OCI-LY7 (cell line): ENCODE data around the gene SLC4A1. TPM values are rescaled to one million over a fixed set of nuclear protein-coding genes. Genes with fewer than 3 reads are reported as not detected.

ENCODE experiments used
- BruUV-seq: library from RNA; stranded (reverse); fragments of 400-500 nt; replicated peaks from 2 replicates; lab custom pipeline; 2021; lab: Mats Ljungman, UMichigan
- CTCF ChIA-PET: fragments of 300-600 bp; sonication (Branson Sonifier 250); formaldehyde crosslinking; loops from one replicate; lab custom pipeline; 2022; ENCODE audit warnings: antibody characterized with exemption; ENCODE audit not compliant: unreplicated experiment; lab: Charles Lee
- POLR2A ChIA-PET: fragments of 300-600 bp; sonication (Branson Sonifier 250); formaldehyde crosslinking; loops from one replicate; lab custom pipeline; 2022; ENCODE audit warnings: antibody characterized with exemption; lab: Charles Lee
- DNase-seq: peaks from one replicate; pipeline ENCODE4 v3.0.0-alpha.2; 2015; ENCODE audit warnings: low spot score
- H2AFZ ChIP-seq: fragments of 200-600 bp; sonication (generic), shearing (Covaris generic); 2 replicates; pipeline ENCODE4 v1.6.1; 2014; ENCODE audit warnings: mild to moderate bottlenecking, antibody characterized with exemption, low read length, moderate library complexity
- H3K27ac ChIP-seq: fragments of 200-600 bp; sonication (generic); 2 replicates; pipeline ENCODE4 v1.5.1; 2014; ENCODE audit warnings: mixed run types, low read depth, mild to moderate bottlenecking, moderate library complexity, low read length, inconsistent platforms; ENCODE audit not compliant: poor library complexity, severe bottlenecking
- H3K36me3 ChIP-seq: fragments of 200-600 bp; sonication (generic); 2 replicates; pipeline ENCODE4 v1.6.1; 2014; ENCODE audit warnings: mild to moderate bottlenecking, antibody characterized with exemption, low read length, moderate library complexity, mixed read lengths; ENCODE audit not compliant: insufficient read depth
- H3K4me1 ChIP-seq: fragments of 200-600 bp; sonication (generic); 2 replicates; pipeline ENCODE4 v1.5.1; 2014; ENCODE audit warnings: mild to moderate bottlenecking, low read length; ENCODE audit not compliant: insufficient read depth, poor library complexity, severe bottlenecking
- H3K4me2 ChIP-seq: fragments of 200-600 bp; sonication (generic); 2 replicates; pipeline ENCODE4 v1.6.1; 2014; ENCODE audit warnings: mild to moderate bottlenecking, low read length
- H3K4me3 ChIP-seq: fragments of 200-600 bp; sonication (generic); 2 replicates; pipeline ENCODE4 v1.5.1; 2014; ENCODE audit warnings: mild to moderate bottlenecking, low read depth, low read length; ENCODE audit not compliant: poor library complexity, severe bottlenecking
- H3K79me2 ChIP-seq: fragments of 200-600 bp; sonication (generic); 2 replicates; pipeline ENCODE4 v1.6.1; 2016; ENCODE audit warnings: low read depth, mild to moderate bottlenecking, low read length, moderate library complexity, mixed read lengths; ENCODE audit not compliant: insufficient read depth
- H3K9me2 ChIP-seq: fragments of 200-600 bp; sonication (generic); 2 replicates; pipeline ENCODE4 v1.6.1; 2016; ENCODE audit warnings: mild to moderate bottlenecking, low read length, mixed read lengths; ENCODE audit not compliant: insufficient read depth
- H3K9me3 ChIP-seq: fragments of 200-600 bp; sonication (generic); 2 replicates; pipeline ENCODE4 v1.6.1; 2014; ENCODE audit warnings: mild to moderate bottlenecking, mixed run types, low read length, mixed read lengths
- H4K20me1 ChIP-seq: fragments of 200-600 bp; sonication (generic); 2 replicates; pipeline ENCODE4 v1.6.1; 2014; ENCODE audit warnings: mild to moderate bottlenecking, antibody characterized with exemption, low read length, moderate library complexity, mixed read lengths; ENCODE audit not compliant: insufficient read depth
- CTCF ChIP-seq: fragments of 200-600 bp; sonication (generic); conservative IDR thresholded peaks from 2 replicates; pipeline ENCODE4 v1.5.1; 2014; ENCODE audit warnings: mild to moderate bottlenecking, antibody characterized with exemption, low read length, moderate library complexity, mixed read lengths
- EZH2phosphoT487 ChIP-seq: fragments of 200-600 bp; sonication (generic); IDR thresholded peaks from 2 replicates; pipeline ENCODE4 v1.6.1; 2018; ENCODE audit warnings: low read depth, borderline replicate concordance, mild to moderate bottlenecking, mixed run types, antibody characterized with exemption, low read length, moderate library complexity, mixed read lengths
- intact Hi-C: fragments of 100-400 bp; cut with micrococcal nuclease; formaldehyde crosslinking; loops from one replicate; pipeline ENCODE4 v1.10.0; 2022; ENCODE audit not compliant: unreplicated experiment
- total RNA-seq, 2 experiments: library from RNA; depleted of rRNA in 1 of 2; stranded (reverse); fragments of >200 nt in 1 of 2; shearing (Covaris generic) in 1 of 2; gene quantifications; 2 replicates each; pipeline ENCODE4 v1.2.3, GENCODE V29; 2014 to 2022

SLC4A1 gene
- total RNA-seq, 2 experiments from 2014 or later: not detected

- peaks cover 81% of the 10 kb centered on the region for H3K36me3 ChIP-seq
Observed at GRCh38 chr17:44214230-44214494, 53.8 kb downstream of the SLC4A1 start.

GRCh38 chr17:44213403-44214229, 54.3 kb downstream of the SLC4A1 start:
- Histone ChIP-seq H2AFZ (no peak overlapping the region), H3K27ac (peak overlapping the region; percentile 86), H3K9me2 (no peaks in the 10 kb centered on the region), H3K36me3 (peaks cover 86% of the 10 kb centered on the region), H3K4me1 (peaks cover 50% of the 10 kb centered on the region), H3K4me2 (no peak overlapping the region), H3K4me3 (no peak overlapping the region), H3K79me2 (peaks cover 50% of the 10 kb centered on the region), H4K20me1 (no peaks in the 10 kb centered on the region), H3K9me3 (no peaks in the 10 kb centered on the region)
- ChIA-PET POLR2A (no interaction called here), CTCF (interaction anchor here (0.5 kb wide), 1 partner anchor 103 kb away, joined by 3 read pairs; no protein-coding TSS in a partner anchor)
- BruUV-seq: no TSS peak
- intact Hi-C loops: loop anchor here (10.0 kb wide), 1 partner anchor 291 kb away; the partner anchor contains the start of gene GPATCH8
- no peak for DNase-seq
- TF ChIP-seq EZH2phosphoT487 (no peak), CTCF (no peak)

More at GRCh38 chr17:44214230-44214494, 53.8 kb downstream of the SLC4A1 start:
- BruUV-seq: no TSS peak
- intact Hi-C loops: loop anchor here (10.0 kb wide), 1 partner anchor 291 kb away; the partner anchor contains the start of gene GPATCH8
- Histone ChIP-seq H3K4me2 (no peak overlapping the region), H2AFZ (no peak overlapping the region), H3K79me2 (peaks cover 46% of the 10 kb centered on the region), H3K4me3 (no peak overlapping the region), H4K20me1 (no peaks in the 10 kb centered on the region), H3K9me3 (no peaks in the 10 kb centered on the region), H3K9me2 (no peaks in the 10 kb centered on the region), H3K4me1 (peaks cover 50% of the 10 kb centered on the region), H3K27ac (peak overlapping the region; percentile 86)
- TF ChIP-seq EZH2phosphoT487: no peak
- TF ChIP-seq CTCF: no peak
- ChIA-PET CTCF (interaction anchor here (0.7 kb wide), 1 partner anchor 32 kb away, joined by 3 read pairs; no protein-coding TSS in a partner anchor), POLR2A (no interaction called here)
- DNase-seq: no peak
